ENCODE results near the gene PTPRE.

The PTPRE gene

DNA sequence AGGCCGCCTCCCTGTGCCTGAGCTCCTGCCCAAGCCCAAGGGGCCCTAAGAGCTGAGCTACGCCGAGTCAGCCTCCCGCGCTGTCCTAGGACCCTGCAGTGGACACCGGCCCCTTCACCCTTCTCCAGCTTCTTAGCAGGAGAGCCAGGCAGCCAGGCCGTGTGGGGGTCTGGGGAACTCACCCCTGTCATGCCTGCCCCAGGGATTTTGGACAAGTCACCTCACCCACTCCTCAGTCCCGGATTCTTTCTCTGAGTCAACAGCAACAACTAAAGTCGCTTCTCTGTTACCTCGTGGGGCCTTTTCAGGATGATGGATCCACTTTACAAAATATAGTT is 140.0 kb downstream of the PTPRE start:
- no peak for DNase-seq (ENCODE audit: low spot score)

DNA sequence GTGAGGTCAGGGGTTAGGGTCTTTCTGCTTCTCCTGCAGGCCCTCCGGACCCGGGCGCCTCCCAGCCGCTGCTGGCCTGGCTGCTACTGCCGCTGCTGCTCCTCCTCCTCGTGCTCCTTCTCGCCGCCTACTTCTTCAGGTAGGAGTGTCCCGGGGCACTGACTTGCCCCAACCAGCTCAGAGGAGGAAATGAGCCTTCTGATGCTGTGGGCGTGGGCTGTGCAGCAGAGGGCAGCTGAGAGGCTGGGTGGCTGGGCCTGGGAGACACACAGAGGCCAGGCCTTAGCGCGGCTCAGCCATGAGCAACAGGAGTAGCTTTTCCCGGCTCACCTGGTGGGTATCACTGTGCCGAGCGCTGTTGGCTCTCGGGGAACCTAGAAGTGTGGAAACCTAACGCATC is 140.4 kb downstream of the PTPRE start:
- peak; percentile 38 for DNase-seq (ENCODE audit: low spot score)

DNA sequence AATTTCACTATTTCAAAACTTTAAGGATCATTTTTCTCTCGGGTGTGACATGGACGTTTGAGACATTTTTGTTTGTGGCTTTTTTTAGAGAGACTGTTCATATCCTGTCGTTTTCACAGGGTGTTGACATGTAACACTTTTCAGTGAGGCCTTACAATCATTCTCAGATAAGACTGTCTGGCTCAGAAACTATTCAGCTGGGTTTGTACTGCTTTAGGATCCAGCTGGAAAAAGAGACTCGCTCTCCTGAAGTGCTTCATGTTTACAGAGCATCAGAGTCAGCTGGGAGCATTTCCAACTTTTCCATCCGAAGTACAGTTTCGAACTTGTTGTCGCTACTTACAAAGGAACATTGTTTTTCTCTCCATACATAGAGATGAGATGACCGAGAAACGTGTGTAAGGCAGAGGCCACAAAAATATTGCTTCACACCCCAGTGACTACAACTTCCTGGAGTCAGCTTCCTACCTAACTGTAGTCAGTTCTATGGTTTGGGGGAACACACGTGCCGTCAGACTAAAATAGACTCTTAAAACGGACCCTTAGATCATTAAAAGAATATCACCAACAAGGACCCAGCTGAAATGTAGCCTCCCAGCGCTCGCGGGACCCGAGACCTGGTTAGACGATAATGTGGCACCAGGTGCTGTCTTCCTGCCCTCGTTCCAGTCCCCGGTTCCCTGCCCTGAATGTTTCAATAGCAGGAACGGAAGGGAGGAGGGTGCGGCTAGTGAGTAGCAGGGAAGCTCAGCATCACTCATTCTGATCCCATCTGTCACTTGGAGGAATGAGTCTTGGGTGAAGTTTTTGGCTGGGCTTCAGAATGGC is 141.3 kb downstream of the PTPRE start:
- peak; percentile 58 for DNase-seq (ENCODE audit: low spot score)

DNA sequence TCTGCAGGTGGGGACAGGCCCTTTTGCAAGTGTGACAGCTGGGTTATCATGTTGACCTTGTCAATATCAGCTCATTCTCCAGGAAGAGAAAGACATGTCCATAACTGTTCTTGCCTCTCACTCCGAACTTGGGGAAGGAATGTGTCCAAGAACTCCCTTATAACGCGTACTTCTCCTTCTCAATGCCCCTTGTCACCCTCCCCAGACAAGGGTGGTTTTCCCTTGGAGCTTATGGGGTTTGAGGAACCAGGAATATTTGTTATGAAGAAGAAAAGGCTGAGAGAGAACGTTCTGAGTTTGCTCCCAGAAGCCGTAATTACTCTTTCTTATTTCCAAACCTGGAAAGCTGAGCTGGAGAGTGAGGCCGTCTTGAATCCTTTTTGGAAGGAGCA is 141.9 kb downstream of the PTPRE start:
- DNase-seq (ENCODE audit: low spot score): no peak

DNA sequence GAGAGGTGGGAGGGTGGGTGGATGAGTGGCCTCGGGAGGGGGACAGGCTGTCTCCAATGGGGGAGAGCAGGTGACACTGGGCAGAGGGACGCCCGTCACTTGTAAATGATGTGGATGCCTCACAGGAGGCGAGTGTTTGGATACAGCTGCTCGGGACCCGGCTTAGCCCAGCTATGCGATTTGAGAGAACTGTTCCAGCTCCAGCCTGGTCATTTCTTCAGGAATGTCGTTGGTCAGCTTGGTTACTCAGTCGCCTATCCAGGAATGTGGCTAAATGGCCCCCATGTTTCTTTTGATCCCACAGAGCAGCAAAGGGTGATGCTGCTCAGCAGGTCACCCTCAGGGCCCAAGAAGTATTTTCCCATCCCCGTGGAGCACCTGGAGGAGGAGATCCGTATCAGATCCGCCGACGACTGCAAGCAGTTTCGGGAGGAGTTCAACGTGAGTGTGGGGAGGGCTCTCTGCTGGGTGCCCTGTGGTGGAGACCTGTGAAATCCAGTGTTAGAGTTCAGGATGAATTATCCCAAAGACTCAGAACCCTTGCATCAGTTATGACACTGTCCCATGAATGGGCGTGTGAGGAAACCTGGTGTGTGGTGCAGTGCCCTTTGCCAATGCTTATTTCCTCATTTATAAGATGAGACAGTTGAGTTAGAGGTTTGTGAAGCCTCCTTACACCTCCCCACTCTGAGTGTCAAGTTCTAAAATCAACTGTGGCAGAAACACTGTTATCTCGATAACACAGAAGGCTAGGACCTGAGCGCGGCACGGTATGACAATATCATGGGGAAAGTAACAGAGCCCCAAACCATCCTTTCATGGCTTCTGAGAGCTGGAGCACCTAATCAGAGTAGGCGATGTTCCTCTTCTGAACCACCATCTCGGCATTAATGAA is 142.6 kb downstream of the PTPRE start:
- no peak for DNase-seq (ENCODE audit: low spot score)

DNA sequence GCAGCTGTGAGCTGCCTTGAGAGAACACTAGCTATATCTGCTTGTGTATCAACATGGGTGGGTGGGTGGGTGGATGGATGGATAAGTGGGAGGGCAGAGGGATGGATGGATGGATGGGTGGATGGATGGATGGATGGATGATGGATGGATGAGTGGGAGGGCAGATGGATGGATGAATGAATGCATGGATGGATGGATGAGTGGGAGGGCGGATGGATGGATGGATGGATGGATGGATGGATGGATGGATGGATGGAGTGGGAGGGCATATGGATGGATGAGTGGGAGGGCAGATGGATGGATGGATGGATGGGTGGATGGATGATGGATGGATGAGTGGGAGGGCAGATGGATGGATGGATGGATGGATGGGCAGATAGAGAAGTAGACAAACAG is 143.2 kb downstream of the PTPRE start:
- DNase-seq (ENCODE audit: low spot score): no peak

DNA sequence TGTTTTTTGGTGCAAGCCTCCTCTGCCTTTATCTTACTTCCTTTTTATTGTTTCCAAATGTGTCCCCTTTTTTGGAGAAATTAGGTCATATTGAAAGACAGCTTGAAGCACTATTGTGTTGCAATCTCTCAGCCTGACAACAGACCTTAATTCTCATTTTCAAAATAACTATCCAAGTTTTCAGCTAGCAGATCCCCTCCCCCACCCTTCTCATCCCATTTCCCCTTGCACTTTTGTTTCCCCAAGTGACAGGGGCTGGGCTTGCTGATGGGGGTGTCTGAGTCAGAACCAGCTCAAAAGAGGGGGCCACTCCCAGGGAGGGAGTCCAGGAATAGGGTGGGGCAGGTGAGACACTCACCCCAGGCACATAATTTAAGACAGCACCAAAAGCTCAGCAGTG is 144.0 kb downstream of the PTPRE start:
- DNase-seq (ENCODE audit: low spot score): peak; percentile 37

DNA sequence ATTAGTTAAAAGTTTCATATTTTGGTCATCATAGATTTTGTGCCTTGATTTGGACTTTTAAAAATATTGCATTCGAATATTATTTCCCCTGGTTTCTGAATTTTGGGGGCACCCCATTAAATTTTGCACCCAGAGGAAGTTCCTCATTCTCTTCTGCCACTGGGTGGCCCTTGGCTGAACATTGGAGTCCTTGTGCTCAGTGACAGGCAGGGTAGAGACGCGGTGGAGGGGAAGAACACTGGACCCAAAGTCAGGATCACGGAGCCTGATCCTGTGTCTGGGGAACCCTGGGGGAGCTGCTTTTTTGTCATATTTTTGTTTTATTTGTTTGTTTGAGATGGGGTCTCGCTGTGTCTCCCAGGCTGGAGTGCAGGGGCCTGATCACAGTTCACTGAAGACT is 144.6 kb downstream of the PTPRE start:
- DNase-seq (ENCODE audit: low spot score): no peak

DNA sequence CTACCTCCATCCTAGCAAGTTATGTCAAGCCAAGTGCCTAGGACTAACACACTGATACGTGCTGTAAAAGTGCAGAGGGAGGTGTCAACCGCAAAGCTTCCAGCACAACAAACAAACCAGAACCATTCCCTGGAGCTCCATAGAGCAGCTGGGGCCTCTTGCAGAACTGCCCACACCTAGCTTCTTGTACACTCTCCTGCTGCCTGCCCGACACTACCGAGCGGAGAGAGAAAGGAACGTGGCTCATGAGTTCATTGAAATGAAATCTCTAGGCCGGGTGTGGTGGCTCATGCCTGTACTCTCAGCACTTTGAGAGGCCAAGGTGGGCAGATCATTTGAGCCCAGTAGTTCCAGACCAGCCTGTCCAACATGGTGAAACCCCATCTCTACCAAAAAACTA is 145.8 kb downstream of the PTPRE start:
- no peak for DNase-seq (ENCODE audit: low spot score)

DNA sequence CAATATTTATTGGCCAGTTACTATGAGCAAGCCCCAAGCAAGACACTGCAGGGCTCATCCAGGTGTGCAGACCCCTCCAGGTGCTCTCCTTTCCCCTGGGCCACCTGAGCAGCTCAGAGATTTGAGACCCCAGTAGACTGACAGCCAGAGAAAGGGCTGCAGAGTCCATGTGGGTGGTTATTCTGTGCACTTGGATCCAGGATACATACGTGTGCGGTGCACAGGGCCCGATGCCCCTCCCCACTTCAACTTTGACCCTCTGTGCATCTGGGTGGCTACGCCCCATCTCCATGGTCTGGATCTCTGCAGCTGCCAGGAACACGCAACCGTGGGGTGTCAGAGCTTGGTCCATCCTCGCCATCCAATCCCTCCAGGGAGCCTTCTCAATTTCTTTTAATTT is 146.5 kb downstream of the PTPRE start:
- no peak for DNase-seq (ENCODE audit: low spot score)

DNA sequence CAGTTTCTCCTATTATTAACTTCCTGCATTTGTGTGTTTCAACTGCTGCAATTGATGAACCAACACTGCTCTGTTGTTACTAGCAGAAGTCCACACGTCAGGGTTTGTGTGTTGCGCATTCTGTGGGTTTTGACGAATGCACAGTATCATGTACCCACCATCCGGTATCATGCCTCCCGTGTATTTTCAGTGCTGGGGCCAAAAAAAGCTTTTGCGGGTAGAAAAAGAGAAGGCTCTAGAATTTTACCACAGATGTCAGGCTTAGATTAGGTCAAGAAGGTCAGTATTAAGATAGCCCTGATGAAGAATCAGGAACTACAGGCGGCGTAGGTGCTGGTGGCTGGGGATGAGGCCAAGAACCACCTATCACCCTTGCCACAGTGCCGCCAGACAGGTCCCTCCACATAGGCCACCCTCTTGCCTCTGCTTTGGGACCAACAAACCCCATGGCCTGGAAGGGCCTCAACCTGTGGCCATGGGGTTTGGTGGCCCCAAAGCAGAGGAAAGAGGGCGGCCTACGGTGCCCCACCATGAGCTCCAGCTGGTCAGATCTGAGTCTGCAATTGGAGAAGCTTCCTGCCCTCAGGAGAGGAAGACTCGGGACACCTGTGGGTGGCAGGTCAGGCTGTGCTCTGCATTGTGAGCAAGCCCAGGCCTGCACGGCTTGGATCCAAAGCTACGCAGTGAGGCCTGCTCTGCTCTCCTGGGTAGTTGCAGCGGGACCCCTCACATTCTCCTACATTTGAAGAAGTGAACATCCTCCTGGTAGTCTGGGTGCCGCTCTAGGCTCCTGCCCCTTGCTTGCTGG is 147.5 kb downstream of the PTPRE start:
- peak; percentile 33 for DNase-seq (ENCODE audit: low spot score)

DNA sequence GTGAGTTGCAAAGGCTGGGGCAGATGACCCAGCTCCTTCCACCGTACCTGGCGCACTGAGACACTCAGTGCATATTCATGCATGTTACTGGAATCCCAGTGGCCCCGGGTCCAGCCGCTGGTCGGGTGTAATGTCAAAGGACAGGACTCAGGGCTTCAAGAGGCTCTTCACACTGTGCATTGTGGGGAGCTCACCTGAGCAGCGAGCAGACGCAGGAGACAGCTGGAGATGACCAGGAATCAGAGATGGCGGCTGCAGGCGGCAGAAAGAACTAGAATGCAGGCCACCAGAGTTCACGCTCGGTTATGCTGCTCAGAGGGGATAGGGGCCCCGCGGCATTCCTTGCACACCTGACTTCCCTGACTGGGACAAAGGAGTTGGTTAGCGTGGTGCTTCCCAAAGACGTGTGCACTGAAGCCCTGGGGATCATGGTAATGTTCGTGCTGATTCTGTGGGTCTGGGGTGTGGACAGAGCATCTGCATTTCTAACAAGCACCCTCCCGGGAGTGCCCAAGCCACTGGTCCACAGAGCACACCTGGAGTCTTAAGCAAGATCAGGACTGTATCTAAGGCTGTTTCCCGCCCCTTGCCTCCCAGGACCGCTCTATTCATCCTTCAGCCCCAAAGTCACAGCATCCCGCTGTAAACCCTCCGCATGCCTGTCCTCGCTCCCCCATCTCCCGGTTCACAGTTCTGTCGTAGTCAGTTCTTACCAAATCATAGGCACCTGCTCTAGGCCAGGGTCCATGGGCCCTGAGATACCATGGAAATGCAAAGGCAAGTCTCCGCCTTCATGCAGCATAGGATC is 148.4 kb downstream of the PTPRE start:
- no peak for DNase-seq (ENCODE audit: low spot score)

DNA sequence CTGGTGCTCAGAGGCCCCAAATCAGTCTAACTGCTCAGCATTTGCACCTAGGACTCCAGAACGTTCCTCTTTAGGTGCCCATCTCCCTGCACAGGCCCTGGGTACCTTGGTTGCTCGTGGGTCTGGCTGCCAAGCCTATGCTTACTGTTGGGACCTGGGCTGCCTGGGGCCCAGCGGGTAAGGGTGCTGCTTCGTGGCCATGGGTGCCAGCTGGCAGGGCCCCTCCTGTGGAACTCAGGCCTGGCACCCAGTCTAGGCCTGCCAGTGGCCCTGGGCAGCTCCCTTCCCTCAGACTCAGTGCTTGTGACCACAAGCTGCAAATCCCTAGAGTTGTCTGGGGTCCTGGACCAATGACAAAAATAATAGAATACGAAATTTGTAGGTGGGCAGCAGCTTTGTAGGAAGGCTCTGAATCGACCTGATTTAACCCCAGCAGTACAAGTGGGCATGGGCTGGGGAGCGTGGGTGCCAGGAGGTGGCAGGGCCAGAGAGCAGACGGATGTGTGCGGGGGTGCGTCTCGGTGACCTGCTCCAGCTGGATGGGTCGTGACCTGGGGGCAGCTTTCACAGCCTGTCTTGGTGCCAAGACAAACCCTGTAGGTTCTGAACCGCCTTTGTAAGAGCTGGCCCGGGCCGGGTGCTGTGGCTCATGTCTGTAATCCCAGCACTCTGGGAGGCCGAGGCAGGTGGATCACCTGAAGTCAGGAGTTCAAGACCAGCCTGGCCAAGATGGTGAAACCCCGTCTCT is 149.6 kb downstream of the PTPRE start:
- no peak for DNase-seq (ENCODE audit: low spot score)

DNA sequence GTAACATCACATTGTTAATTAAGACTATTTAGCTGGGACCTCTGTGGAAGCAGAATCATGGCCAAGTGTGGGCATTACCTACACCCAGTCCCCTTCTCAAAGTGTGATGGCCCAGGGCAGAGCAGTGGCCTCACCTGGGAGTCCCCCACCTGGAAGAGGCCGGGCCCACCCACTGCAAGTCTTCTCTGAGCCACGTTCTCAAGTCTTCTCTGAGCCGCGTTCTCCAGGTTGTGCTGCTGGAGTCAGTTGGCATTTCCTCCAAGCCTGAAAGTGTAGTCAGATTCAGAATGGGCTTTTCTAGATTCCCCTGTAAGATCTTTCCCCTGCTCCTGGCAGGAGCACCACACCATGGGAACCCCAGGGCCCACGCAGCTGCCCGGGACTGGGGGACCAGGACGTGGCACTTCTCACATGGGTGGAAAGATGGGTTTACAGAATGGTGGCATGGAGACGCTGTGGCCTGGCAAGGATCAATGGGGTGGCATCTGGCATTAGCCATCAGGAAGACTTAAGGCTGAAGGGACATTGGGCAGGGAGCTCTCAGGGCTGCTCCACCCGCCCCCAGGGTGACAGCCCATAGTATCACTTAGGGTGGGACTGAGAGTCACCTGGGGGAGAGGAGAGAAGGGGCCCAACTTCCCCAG is 151.3 kb downstream of the PTPRE start:
- no peak for DNase-seq (ENCODE audit: low spot score)

DNA sequence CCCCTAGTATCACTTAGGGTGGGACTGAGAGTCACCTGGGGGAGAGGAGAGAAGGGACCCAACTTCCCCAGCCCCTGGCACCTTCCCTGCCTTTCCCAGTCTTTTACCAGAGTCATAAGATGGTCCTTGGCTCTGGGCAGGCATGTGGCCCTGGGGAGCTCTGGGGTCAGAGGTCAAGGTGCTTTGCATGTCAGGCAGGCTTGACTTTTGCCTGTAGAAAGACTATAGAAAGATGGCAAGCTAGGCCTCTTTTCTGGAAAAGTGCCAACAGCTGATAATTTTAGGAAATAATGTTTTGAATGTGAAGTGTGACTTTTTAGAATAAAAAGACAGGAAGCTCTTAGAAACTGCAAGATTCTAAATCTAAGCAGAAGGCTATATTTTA is 151.8 kb downstream of the PTPRE start:
- DNase-seq (ENCODE audit: low spot score): no peak

DNA sequence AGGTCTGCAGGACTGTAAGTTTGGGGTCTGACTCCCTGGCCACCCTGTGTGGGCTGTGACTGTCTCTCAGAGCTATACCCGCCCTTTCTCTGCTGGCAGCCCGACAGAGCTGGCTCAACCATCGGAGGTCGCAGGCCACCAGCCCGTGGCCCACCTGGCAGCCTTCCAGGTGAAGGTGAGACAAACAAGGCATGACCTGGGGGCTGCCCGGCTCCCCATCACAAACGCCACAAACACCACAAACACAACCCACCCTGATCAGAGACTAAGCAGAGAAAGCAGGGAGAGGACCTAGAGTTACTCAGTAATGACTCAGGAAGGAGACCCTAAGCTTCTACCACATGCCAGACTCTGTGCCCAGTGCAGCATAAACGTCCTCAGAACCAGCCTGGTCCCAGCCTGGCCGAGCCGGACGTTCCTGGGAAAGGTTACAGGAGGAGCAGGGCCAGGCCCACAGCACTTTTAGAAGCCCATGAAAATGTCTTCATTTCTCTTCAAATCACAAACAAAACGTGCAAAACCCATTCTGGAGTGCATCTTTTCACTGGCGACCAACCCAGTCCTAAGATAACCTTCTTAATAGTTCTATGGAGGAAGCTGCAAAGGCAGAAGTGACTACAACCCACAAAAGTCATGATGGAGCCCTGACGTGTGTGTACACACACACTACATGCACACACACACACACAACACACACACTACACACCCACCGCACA is 152.5 kb downstream of the PTPRE start:
- no peak for DNase-seq (ENCODE audit: low spot score)

DNA sequence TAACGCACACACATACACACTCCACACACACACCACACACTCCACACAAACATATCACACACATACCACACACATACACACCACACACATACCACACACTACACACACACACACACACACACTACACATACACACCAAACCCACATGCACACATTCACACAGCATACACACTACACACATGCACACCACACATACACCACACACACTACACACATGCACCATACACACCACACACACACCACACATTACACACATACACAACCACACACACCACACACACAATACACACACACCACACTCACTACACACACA is 153.0 kb downstream of the PTPRE start:
- DNase-seq (ENCODE audit: low spot score): no peak

DNA sequence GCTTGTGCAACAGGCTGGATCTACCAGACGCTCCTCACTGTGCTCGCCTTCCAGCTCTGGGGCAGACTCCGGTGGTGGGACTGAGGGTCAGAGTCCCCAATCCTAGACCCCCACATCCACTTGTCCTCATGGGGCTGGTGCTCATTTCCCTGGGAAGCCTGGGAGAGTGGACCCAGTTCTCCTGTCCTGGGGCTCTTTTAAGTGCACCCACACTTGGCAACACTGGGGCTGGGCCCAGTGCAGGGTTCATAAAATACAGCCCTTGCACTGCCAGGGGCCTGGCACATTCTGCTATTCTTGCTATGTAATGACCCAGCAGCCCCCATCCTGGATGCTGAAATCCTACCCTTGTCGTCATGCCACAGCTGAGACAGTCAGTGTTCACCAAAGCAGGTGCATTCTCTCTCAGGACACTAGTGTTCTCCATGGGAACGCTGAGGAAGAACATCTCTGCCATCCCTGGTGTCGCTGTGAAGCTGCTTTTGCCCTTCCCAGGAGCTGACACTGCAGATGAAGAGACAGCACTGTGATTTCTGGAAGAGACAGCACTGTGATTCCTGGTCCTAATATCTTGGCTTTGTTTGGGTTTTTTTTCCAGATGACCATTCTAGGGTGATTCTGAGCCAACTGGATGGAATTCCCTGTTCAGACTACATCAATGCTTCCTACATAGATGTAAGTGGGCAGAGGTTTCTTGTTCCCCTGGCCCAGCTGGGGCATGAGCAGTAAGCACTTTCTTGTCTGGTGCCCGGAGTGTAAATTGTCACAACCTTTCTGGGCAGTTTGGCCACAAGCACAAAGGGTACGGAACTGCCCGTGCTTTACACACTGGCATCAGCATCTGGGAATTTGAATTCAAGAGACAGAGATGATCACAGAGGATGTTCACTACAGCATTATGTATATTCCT is 153.7 kb downstream of the PTPRE start:
- no peak for DNase-seq (ENCODE audit: low spot score)
